Hepatocyte (in vitro differentiated cells): ENCODE data around the gene AK1. TPM values are rescaled to one million over a fixed set of nuclear protein-coding genes. Genes with fewer than 3 reads are reported as not detected.
A peak's percentile ranks its signal among the peaks of the same experiment; 100 is the strongest.
"Not testable (repeated sequence)": the region's sequence is repeated elsewhere in the genome, so short reads cannot be mapped to it uniquely, and the experiment has no call there.

ENCODE experiments used
- DNase-seq: peaks from one replicate; pipeline ENCODE4 v3.0.0-alpha.2; 2016; ENCODE audit warnings: low spot score
- H2AFZ ChIP-seq: fragments of 200-600 bp; sonication (generic); 2 replicates; pipeline ENCODE4 v1.6.0; 2016; ENCODE audit warnings: antibody characterized with exemption, mild to moderate bottlenecking
- H3K27ac ChIP-seq: fragments of 200-600 bp; sonication (generic); 2 replicates; pipeline ENCODE4 v1.5.1; 2016; ENCODE audit warnings: mild to moderate bottlenecking
- H3K27me3 ChIP-seq: fragments of 200-600 bp; sonication (generic); 2 replicates; pipeline ENCODE4 v1.6.1; 2016
- H3K36me3 ChIP-seq: fragments of 200-600 bp; sonication (generic); replicated peaks from 2 replicates; pipeline ENCODE4 v1.5.1; 2016; ENCODE audit warnings: low read depth; ENCODE audit not compliant: insufficient read depth
- H3K4me1 ChIP-seq: fragments of 200-600 bp; sonication (generic); 2 replicates; pipeline ENCODE4 v1.5.1; 2016; ENCODE audit warnings: mild to moderate bottlenecking, moderate library complexity; ENCODE audit not compliant: insufficient read depth
- H3K4me2 ChIP-seq: fragments of 200-600 bp; sonication (generic); 2 replicates; pipeline ENCODE4 v1.6.0; 2016
- H3K4me3 ChIP-seq: fragments of 200-600 bp; sonication (generic); 2 replicates; pipeline ENCODE4 v1.5.1; 2016; ENCODE audit warnings: mild to moderate bottlenecking
- H3K79me2 ChIP-seq: fragments of 200-600 bp; sonication (generic); 2 replicates; pipeline ENCODE4 v1.6.0; 2017; ENCODE audit warnings: mild to moderate bottlenecking
- H3K9me2 ChIP-seq: fragments of 200-600 bp; sonication (generic); replicated peaks from 2 replicates; pipeline ENCODE4 v1.6.0; 2017; ENCODE audit warnings: mild to moderate bottlenecking; ENCODE audit not compliant: insufficient read depth
- H3K9me3 ChIP-seq: fragments of 200-600 bp; sonication (generic); 2 replicates; pipeline ENCODE4 v1.5.1; 2016; ENCODE audit warnings: low read depth, mild to moderate bottlenecking
- H4K20me1 ChIP-seq: fragments of 200-600 bp; sonication (generic); 2 replicates; pipeline ENCODE4 v1.6.0; 2016; ENCODE audit warnings: mild to moderate bottlenecking; ENCODE audit not compliant: insufficient read depth, poor library complexity, severe bottlenecking
- EZH2 ChIP-seq: fragments of 200-600 bp; sonication (generic); IDR thresholded peaks from 2 replicates; pipeline ENCODE4 v1.6.1; 2016; ENCODE audit warnings: antibody characterized with exemption, mild to moderate bottlenecking, borderline replicate concordance
- EZH2phosphoT487 ChIP-seq: fragments of 200-600 bp; sonication (generic); IDR thresholded peaks from one replicate; pipeline ENCODE4 v1.6.1; 2018; ENCODE audit warnings: antibody characterized with exemption, mild to moderate bottlenecking, low read depth, moderate library complexity; ENCODE audit not compliant: unreplicated experiment, severe bottlenecking
- WGBS: methylation state at CpG from one replicate; pipeline ENCODE4 v1.1.6; 2016; ENCODE audit warnings: low lambda C conversion rate; ENCODE audit errors: missing lambda C conversion rate; 5-methylcytosine and 5-hydroxymethylcytosine counted together
- polyA plus RNA-seq: library from polyadenylated mRNA; unstranded; fragments of >200 nt; fragmentation: Nextera tagmentation; extraction: Ambion mirVana; gene quantifications from 2 replicates; pipeline ENCODE4 v1.2.1, GENCODE V29; 2016
- total RNA-seq: library from RNA; depleted of rRNA; stranded (reverse); fragments of >200 nt; gene quantifications from 2 replicates; pipeline ENCODE4 v1.2.3, GENCODE V29; 2014
- TF ChIP-seq, protein P1 (sequence below): fragments of 200-600 bp; sonication (generic); IDR thresholded peaks from 2 replicates; pipeline ENCODE4 v1.5.1; 2016; ENCODE audit warnings: antibody characterized with exemption, mild to moderate bottlenecking; ENCODE audit not compliant: poor library complexity

The AK1 gene
- total and polyA plus RNA-seq, 2 experiments from 2014 or later: 28.3 to 91.3 TPM

DNA sequence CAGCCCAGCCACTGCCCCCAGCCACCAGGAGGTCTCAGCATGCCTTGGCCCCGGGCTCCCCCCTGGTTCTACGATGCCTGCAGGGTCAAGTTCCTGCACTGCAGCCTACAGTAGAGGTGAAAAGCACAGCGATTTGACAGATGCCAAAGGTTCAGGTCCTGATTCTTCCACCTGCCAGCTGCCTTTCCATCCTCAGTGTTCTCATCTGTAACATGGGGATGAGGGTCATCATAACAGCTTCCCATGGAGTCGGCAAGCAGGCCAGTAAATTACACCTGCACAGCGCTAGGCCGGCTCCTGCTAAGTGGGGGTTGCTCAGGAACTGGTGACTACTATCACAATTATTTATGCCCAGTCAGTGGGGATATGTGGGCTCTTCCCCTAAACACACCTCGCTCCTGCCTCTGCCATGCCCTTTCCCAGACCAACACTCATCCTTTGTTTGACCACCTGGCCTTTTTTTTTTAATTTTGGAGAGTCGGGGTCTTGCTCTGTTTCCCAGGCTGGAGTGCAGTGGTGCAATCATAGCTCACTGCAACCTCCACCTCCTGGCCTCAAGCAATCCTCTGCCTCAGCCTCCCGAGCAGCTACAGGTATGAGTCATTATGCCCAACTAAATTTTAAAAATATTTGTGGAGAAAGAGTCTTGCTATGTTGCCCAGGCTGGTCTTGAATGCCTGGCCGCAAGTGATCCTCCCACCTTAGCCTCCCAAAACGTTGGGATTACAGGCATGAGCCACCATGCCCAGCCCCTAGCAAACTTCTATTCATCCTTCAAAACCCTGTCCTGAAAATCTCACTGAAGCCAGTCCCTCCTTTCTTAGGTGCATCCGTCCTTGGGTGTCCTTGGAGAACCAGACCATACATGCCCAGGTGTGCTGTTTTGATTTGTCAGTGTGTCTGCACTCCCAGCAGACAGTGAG is 29.4 kb downstream of the AK1 start:
- H3K27me3 ChIP-seq: no peaks in the 10 kb centered on the region
- H3K4me1 ChIP-seq: peaks cover 10% of the 10 kb centered on the region
- no peak overlapping the region for H2AFZ ChIP-seq
- TF ChIP-seq, protein P1, sequence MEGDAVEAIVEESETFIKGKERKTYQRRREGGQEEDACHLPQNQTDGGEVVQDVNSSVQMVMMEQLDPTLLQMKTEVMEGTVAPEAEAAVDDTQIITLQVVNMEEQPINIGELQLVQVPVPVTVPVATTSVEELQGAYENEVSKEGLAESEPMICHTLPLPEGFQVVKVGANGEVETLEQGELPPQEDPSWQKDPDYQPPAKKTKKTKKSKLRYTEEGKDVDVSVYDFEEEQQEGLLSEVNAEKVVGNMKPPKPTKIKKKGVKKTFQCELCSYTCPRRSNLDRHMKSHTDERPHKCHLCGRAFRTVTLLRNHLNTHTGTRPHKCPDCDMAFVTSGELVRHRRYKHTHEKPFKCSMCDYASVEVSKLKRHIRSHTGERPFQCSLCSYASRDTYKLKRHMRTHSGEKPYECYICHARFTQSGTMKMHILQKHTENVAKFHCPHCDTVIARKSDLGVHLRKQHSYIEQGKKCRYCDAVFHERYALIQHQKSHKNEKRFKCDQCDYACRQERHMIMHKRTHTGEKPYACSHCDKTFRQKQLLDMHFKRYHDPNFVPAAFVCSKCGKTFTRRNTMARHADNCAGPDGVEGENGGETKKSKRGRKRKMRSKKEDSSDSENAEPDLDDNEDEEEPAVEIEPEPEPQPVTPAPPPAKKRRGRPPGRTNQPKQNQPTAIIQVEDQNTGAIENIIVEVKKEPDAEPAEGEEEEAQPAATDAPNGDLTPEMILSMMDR: no peak
- no peak for TF ChIP-seq EZH2phosphoT487
- no peak for TF ChIP-seq EZH2
- no peaks in the 10 kb centered on the region for H3K79me2 ChIP-seq
- no peak overlapping the region for H3K4me3 ChIP-seq
- 80% methylated on average over 12 of the region's 12 CpGs for WGBS
- H3K36me3 ChIP-seq: no peaks in the 10 kb centered on the region
- no peak for DNase-seq
- no peaks in the 10 kb centered on the region for H3K9me2 ChIP-seq
- no peak overlapping the region for H3K4me2 ChIP-seq
- no peaks in the 10 kb centered on the region for H3K9me3 ChIP-seq
- peak overlapping the region; percentile 86 for H3K27ac ChIP-seq
- no peaks in the 10 kb centered on the region for H4K20me1 ChIP-seq

DNA sequence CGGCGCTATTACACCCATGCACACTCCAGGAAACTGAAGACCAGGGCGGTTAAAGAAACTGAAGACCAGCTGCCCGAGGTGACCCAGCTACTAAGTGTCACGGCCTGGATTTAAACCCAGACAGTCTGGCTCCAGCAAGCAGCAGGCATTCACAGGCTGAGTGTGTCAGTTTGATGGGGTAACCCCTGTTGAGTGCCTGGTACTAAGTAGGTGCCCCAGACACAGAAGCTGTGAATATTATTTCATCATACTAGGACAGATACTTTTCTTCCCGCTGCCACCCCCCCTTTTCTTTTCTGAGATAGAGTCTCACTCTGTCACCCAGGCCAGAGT is 30.3 kb downstream of the AK1 start:
- Histone ChIP-seq H3K9me3 (no peaks in the 10 kb centered on the region), H3K4me2 (no peak overlapping the region), H3K4me1 (peaks cover 10% of the 10 kb centered on the region), H3K9me2 (no peaks in the 10 kb centered on the region), H3K79me2 (no peaks in the 10 kb centered on the region), H3K4me3 (no peak overlapping the region), H3K27me3 (no peaks in the 10 kb centered on the region), H2AFZ (no peak overlapping the region), H4K20me1 (no peaks in the 10 kb centered on the region), H3K36me3 (no peaks in the 10 kb centered on the region), H3K27ac (peak overlapping the region; percentile 46)
- TF ChIP-seq EZH2phosphoT487 (no peak), EZH2 (no peak)
- TF ChIP-seq, protein P1: no peak
- 47% methylated on average over 6 of the region's 6 CpGs for WGBS
- DNase-seq: no peak

DNA sequence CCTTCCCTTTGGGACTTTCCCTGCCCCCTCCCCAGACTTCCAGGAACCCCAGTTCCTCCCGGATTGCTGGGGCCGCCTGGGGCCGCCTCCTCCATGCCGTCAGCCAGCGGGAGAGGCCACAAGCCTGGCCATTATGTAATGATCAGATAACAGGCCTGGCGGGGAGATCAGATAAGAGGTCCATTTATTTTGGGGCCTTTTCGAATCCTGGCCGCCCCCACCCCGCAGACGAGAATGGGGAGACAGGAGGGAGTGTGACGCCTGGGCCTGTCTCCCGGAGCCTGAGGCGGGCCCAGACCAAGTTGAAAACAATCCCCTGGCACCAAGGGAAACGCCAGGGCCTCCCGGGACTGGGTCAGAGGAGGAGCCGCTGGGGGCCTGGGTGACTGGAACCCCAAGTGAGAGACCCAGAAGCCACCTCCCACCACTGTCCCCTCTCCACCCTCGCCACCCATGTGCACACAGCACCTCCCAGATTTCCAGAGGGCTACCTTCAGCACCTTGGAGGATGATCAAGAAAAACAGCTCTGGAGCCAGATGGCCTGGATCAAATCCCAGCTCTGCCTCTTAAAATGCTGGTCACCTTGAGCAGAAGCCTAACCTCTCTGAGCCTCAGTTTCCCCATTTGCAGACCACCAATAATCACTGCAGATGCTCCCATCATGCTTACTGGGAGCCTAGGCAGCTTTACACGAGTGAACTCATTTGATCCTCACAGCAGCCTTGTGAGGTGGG is 30.9 kb downstream of the AK1 start:
- Histone ChIP-seq H3K79me2 (no peaks in the 10 kb centered on the region), H3K4me3 (no peak overlapping the region)
- 67% methylated on average over 18 of the region's 18 CpGs for WGBS

DNA sequence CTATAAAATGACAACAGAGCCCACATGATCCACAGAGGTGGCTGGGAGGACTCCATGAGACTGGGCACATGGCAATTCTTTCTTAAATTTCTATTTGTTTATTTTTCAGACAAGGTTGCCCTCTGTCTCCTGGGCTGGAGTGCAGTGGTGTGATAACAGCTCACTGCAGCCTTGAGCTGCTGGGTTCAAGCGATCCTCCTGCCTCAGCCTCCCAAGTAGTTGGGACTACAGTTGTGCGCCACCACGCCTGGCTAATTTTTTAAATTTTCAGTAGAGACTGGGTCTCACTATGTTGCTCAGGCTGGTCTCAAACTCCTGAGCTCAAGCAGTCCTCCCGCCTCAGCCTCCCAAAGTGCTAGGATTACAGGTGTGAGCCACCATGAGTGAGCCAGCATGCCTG is 31.9 kb downstream of the AK1 start:
- 98% methylated on average over 4 of the region's 4 CpGs for WGBS
- not testable (repeated sequence) for H3K9me3 ChIP-seq, DNase-seq, H3K4me2 ChIP-seq, H3K27ac ChIP-seq, H3K79me2 ChIP-seq, H3K27me3 ChIP-seq, H3K36me3 ChIP-seq, H3K9me2 ChIP-seq, H4K20me1 ChIP-seq, H2AFZ ChIP-seq, H3K4me3 ChIP-seq
- peaks cover 10% of the 10 kb centered on the region for H3K4me1 ChIP-seq

More for the DNA sequence above, 30.9 kb downstream of the AK1 start:
- no peaks in the 10 kb centered on the region for H4K20me1 ChIP-seq
- no peaks in the 10 kb centered on the region for H3K9me2 ChIP-seq
- H2AFZ ChIP-seq: no peak overlapping the region
- no peak overlapping the region for H3K4me2 ChIP-seq
- peaks cover 10% of the 10 kb centered on the region for H3K4me1 ChIP-seq
- H3K36me3 ChIP-seq: no peaks in the 10 kb centered on the region
- H3K9me3 ChIP-seq: no peaks in the 10 kb centered on the region
- H3K27me3 ChIP-seq: no peaks in the 10 kb centered on the region
- DNase-seq: no peak
- TF ChIP-seq, protein P1: no peak
- TF ChIP-seq EZH2phosphoT487 (no peak), EZH2 (no peak)
- peak overlapping the region; percentile 46 for H3K27ac ChIP-seq
